ENCODE results near the gene FBXL17.
"Not testable (repeated sequence)": the region's sequence is repeated elsewhere in the genome, so short reads cannot be mapped to it uniquely, and the experiment has no call there.

Gene FBXL17

DNA sequence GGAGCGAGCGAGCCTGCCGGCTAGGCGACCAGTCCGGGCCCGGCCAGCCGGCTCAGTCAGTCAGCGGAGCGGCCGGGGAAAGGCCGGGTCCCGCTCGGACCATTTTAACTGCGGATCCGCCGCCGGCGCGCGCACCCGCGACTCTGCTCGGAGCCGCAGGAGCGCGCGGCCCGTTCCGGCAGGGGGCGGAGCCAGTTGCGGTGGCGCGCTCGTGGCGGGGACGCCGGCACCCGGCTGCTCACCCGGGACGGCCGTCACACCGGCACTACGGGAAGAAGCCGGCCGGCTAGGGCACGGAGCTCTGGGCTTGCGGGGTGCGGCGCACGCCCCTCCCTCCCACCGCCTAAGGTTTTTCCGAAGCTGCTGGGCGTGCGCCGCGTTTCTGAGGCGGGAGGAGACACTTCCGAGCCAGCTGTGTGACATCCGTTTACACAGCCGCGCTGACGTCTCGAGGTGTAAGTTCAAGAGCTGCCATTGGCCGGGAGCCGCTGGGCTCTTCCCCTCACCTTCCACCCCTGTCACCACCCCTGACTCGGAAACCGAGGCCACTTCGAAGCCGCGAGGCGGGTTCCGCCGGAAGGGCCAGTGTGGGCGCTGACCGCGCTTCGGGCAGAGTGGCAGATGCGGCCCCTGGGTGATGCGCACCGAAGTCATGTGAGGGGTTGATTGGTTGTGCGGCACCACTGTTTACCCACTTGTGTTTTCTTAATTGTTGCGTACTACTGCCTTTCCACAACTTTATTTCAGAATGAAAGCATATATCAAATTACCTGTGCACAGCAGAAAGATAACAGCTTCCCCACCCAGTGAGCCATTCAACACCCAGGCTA is at the start of gene FBXL17:
FBXL17 (minus strand) TSS at position 145 of the 830 bp plus-strand sequence.
- peak; percentile 73 for DNase-seq (ENCODE audit: low spot score)

- no peak for DNase-seq (ENCODE audit: low spot score)
Measured at GRCh38 chr5:108430931-108431608, 49.2 kb upstream of the FBXL17 start.

DNA sequence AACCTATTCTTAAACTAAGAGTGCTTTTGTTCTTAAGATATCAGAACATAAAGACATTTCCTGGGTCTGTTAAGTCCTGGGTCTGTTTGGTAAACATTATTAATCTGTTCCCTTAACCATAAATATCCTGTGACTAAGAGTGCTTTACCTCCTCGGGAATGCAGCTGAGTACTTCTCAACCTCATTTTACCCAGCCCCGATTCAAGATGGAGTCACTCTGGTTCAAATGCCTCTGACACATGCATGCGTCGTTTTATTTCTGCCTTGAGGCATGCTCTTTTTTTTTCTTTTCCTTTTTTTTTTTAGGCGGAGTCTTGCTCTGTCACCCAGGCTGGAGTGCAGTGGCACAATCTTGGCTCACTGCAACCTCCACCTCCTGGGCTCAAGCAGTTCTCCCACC is 39.8 kb upstream of the FBXL17 start:
- DNase-seq (ENCODE audit: low spot score), result no peak

DNA sequence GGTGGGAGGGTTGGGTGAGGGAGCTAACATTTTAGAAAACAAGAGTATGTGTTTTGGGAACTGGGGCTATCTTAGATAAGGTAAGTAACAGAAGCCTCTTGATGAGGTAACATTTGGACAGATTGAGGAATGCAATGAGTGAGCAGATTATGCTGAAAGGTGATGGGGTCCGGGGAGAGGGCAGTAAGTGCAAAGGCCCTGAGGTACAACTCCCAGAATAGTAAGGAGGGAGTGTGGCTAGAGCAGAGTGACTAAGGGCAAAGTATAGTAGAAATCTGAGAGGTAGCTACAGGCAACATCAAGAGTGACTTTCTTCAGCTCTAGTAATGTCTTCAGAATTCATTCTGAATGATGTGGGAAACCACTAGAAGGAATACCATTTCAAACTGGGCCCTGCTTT is 38.9 kb upstream of the FBXL17 start:
- no peak for DNase-seq (ENCODE audit: low spot score)

DNA sequence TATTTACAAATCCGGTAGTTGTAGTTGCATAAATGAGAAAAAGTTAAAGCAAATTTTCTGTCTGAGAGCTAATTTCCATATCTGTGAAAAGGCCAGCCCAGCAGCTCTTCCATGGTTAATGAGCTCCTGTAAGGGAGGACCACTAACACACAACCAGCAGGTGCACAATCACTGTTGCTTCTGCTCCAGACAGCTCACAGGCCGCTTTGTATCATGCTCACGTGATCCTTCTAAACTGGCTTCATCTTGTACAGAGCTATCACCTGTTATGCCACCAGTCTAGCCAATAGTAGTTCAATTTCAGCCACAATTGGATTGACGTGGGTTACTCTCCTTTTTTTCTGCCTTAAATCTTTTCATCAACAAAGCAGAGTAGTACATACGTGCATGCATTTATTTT is 38.3 kb upstream of the FBXL17 start:
- no peak for DNase-seq (ENCODE audit: low spot score)

- DNase-seq (ENCODE audit: low spot score), result no peak
Measured at GRCh38 chr5:108418197-108418596, 36.3 kb upstream of the FBXL17 start.

DNA sequence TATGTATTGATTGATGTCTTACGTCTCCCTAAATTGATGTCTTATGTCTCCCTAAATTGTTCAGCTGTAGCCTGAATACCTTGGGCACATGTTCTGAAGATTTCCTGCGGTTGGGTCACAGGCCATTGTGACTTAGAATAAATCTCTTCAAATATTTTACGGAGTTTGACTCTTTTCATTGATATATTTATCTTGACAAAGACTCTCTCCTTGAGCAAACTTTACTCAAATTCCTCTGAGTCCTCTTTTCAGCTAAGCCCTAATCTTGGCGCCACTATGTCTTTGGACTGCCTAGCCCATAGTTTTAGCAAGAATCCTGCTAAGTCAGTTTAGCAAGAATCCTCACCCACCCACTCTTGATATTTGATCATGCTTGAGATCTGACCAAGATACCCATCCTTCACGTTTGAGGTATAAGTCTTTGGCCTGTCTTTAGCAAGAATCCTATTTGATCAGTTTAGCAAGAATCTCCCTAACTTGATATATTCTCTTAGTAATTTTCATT is 35.3 kb upstream of the FBXL17 start:
- DNase-seq (ENCODE audit: low spot score), result no peak

GRCh38 chr5:108415726-108416125 is 33.8 kb upstream of the FBXL17 start:
- DNase-seq (ENCODE audit: low spot score), result no peak

- no peak for DNase-seq (ENCODE audit: low spot score)
Measured at GRCh38 chr5:108409786-108410185, 27.9 kb upstream of the FBXL17 start.

- not testable (repeated sequence) for DNase-seq (ENCODE audit: low spot score)
Measured at GRCh38 chr5:108405201-108405600, 23.3 kb upstream of the FBXL17 start.

- DNase-seq (ENCODE audit: low spot score), result no peak
Measured at GRCh38 chr5:108398964-108399363, 17.1 kb upstream of the FBXL17 start.

DNA sequence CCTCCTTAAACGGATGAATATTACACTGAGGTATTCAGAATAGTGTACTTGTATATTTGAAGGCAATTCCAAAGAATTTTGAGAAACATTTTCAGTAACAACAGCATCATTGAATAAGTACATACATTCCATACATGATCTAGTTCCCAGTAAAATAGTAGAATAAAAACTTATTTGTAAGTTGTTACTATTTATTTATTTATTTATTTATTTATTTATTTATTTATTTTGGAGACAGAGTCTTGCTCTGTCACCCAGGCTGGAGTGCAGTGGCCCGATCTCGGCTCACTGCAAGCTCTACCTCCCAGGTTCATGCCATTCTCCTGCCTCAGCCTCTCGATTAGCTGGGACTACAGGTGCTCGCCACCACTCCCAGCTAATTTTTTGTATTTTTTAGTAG is 14.9 kb upstream of the FBXL17 start:
- not testable (repeated sequence) for DNase-seq (ENCODE audit: low spot score)

DNA sequence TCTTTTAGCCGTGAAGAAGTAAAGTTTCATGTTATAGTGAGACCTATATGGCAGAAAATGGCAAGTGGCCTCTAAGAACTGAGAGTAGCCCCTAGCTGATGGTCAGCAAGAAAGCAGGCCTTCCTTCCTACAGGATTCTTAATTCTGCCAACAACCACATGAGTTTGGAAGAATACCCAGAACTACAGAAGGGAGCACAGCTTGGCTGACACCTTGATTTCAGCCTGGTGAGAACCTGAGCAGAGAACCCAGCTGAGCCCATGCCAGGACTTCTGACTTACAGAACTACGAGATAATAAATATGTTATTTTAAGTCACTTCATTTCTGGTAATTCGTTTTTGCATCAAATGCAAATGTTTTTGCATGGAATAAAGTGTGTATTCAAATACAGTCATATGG is 5.9 kb upstream of the FBXL17 start:
- DNase-seq (ENCODE audit: low spot score), result no peak

GRCh38 chr5:108386345-108387061 is 4.6 kb upstream of the FBXL17 start:
- no peak for DNase-seq (ENCODE audit: low spot score)

DNA sequence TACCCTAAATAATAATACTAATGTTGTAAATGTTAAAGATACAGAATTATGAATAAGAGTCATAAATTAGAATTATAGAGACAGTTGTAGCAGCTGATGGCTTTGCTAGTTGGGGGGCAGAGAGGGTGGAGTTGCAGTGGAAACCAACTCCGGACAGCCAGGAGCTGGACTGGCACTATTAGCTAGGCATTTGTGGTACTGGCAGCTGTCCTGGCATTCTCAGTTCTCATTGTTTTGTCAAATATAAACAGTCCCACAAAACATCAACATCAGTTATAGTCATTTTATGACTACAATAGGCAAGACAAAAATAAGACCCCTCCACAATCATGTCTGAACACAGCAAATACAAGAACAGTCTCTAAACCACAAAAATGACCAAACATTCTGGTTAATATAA is 2.8 kb upstream of the FBXL17 start:
- no peak for DNase-seq (ENCODE audit: low spot score)

DNA sequence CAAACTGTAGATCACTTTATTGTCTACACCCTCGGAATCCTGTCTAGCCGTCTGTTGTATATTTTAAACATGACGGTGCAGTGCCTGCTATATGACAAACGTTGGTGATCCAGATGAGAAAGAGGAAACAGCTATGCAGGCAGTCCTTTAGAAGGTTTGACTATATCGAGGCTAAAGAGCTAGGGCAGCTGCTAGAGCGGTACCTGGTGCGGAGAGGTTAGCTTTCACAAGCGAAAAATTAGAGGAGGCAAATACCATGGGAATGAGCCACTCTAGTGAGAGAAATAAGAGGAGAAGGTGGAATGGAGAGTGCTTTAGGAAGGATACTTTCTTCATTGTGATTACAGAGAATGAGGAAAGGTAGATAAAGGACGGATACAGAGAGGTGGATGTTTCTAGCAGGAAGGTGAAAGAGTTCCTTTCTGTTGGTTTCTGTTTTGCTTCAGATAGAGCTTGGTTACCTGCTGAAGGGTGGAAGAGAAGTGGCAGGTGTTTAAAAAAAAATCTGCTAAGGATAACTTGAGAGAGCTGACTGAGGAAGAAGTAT is 959 bp upstream of the FBXL17 start:
- DNase-seq (ENCODE audit: low spot score), result no peak

DNA sequence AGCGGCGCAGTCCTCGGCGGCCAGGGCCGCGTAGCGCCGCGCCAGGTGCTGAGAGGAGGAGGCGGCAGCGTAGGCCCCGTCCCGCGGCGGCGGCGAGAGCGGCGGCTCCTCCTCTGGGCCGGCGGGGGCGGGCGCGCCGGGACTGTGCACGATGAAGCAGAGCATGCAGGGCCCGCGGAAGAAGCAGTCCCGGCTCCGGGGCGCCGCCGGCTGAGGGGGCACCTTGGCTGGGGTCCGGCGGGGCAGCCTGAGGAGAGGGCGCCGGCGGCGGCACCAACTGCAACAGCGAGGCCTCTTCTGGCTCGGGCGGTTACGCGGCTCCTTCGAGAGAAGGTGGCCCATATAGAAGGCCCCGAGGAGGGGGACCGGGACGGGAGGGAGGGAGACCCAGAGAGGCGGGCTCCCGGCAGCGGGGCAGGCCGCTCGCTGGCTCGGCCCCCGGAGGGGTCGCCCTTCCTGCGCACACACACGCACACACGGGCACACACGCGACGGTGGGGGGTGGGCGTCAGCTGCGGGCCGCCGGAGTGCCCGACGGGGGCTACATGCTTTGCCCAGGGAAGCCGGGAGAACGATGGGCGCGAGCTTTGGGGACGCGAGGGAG is 446 bp downstream of the FBXL17 start:
- no peak for DNase-seq (ENCODE audit: low spot score)

DNA sequence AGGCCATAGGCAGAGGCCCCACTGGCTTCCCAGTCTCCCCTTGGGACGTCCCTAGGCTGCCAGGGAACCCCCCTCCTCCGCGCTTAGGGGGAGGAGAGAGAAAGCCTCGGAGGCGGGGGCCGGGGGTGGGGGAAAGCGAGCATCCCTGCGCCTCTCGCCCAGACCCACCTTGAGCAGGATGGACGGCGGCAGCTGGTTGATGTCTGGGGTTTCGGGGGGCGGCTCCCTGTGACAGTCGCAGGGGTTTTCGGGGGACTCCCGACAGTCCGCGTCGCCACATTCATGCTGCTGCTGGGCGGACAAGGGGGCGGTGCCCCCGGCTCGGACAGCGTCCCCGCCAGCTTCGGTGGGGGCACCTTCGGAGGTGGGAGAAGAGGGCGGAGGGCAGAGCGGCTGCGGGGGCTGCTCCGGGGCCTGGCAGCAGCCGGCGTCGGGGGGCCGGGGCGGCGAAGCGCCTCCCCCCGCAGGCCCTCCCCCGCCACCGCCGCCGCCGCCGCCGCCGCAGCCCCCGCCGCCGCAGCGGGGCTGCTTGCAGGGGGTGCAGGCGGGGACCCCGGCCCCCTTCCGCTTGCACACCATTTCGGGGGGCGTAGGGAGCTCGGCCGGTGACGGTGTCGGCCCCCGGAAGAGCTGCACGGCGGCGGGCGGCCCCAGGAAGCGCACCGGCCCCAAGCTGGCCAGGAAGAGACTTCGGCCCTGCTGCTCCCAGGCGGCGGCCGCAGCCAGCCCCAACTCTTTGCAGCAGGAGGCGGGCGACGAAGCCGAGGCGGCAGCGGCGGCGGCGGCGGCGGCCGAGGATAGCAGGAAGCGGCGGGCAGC is 1.2 kb downstream of the FBXL17 start:
- no peak for DNase-seq (ENCODE audit: low spot score)

DNA sequence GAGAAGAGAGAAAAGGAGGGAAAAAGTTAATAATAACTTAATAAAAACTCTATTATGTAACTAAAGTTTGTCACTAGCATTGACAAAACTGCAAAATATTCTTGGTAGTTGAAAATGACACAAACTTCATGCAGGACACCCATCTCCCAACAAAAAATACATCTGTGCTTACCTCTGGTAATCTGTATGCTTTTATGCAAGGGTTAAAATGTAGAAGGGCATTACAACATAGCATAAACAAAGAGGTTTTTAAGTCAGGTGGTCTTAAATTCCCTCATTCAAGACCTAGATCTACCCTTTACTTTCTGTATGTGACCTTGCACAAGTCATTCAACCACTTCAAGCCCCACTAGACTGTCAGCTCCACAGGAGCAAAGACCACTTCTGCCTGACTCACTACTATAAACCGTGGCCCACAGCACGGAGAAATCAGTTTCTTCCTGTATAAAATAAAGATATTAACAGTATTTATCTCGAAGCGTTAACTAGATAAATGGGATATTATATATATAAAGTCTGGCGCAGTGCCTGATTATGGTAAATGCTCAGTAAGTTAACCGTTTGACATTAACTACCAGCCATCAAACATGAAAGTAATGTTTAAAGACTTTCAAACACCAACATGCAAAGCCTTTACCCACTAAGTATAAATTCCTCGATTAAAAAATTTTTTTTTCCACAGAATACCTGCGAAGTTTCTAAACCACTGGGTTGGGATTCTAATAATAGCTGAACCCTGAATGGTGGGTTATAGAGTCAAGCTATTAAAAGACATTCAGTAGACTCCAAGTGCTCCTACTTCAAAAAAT is 2.0 kb downstream of the FBXL17 start:
- DNase-seq (ENCODE audit: low spot score), result no peak

GRCh38 chr5:108375768-108376167 is 6.1 kb downstream of the FBXL17 start:
- no peak for DNase-seq (ENCODE audit: low spot score)

Data from COLO829 (cell line).